GM18873 (cell line): ENCODE measurements around the gene MRPS18C.

Experiments
- ATAC-seq: cut with Tn5 transposase; IDR thresholded peaks from one replicate; pipeline ENCODE4 v1.9.1; 2021; ENCODE audit warnings: mild to moderate bottlenecking, moderate library complexity, moderate number of reproducible peaks; ENCODE audit not compliant: unreplicated experiment, low FRiP score

The MRPS18C gene

DNA sequence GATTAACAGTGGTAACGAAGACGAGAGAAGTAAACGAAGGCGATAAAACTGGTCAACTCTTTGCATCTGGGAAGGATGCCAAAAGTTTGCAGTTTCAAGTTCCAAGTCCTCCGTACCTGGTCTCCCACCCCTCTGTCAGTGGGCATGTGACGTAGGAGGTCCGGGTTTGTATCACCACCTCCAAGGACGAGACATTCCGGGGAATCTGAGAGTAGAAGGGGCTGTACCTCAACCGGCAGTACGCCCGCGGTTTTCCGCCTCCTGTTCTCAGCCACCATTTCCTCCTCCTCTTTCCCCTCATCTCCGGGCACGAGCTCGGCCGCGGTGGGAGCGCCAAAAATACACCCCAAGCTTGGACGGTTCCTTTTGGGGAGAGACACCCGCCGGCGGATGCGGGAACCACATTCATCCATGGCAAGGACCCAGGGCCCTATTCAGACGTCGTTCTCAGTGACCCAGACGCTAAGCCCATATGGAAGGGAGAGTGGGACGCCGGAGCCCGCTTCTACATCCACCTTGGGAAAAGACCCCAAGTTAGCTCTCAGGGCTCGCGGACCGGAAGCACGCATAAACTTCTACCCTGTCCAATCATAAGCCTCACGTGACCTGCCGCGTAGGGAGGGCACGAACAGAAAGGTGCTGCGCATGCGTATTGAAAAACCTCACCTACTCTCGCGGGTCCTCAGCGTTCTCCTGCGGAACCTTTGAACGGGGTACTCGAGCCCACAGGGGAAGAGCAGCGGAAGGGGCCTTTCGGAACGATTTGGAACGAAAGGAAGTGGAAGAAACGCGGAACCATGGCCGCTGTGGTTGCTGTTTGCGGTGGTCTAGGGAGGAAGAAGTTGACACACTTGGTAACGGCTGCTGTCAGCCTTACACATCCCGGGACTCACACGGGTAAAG, at the start of gene MRPS18C, which contains the start of gene HELQ:
Gene MRPS18C (plus strand): TSS at position 778 of the 903 bp plus-strand sequence. CDS start 20 bp downstream, at position 798.
Gene HELQ (minus strand): TSS at position 543 of the 903 bp plus-strand sequence. CDS start 130 bp downstream, at position 413.
- ATAC-seq: peak; percentile 93

DNA sequence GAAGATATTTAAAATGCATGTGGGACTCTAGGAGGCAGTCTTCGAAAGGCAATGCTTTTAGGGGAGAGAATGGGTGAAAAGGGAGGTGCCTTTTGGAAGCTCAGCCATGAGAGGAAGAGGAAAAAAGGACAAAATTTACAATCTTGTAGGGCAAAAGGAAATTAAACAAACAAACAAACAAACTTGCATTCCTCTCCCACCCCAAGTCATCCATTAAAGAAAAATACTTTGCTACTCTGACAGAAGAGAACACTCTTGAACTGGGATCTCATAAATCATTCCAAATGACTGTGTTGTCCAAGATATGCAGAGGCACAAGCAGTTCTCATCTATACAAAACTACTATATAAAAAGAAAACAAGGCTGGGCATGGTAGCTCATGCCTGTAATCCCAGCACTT, 47.0 kb upstream of the MRPS18C start:
- no peak for ATAC-seq

DNA sequence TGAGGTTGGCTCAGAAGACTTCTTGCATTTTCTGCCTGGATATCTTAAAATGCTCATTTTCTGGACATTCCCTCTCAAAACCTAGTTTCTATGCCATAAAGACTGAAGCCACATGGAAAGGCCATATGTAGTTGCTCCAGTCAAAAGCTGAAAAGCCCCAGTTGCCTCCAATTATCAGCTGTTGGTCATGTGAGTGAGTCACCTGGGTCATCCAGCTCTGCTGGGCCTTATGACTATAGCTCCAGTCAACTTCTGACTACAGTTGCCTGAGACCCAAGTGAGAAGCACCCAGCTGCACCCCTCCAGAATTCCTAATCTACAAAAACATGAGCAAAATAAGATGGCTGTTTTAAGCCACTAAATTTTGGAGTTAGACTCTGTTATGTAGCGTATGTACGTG, 42.2 kb upstream of the MRPS18C start:
- ATAC-seq: no peak

DNA sequence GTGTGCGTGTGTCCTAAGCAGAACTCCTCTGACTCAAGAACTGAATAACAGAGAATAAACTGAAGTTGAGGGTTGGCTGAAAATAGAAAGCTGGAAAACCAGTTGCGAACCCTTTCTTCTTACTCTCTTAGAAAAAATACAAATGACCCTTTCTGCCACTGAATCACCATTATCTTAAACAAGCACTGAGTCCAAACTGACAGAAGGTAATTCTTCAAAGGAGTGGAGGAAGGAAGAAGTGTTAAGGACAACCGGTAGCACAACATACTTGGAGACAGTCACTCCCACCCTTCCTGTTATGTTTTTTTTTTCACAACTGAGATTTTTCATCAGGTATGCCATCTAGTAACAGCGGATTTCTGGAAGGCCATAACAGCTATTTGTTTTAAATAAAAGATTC, 38.3 kb upstream of the MRPS18C start:
- ATAC-seq: no peak

- no peak for ATAC-seq
These were observed 37.6 kb upstream of the MRPS18C start for GRCh38 chr4:83418211-83418610.

DNA sequence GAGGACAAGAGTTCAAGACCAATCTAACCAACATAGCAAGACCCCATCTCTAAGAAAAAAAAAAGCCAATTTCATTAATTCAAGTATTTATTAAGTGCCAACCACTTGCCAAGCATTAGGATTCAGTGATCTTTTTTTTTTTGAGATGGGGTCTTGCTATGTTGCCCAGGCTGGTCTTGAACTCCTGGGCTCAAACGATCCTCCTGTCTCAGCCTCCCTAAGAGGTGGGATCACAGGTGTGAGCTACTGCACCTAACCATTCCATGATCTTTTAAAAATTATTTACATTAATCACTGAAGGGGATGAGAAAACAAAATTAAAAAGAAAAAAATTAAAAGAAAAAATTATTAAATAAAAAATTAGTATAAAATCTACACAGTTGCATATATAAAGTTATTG, 24.7 kb upstream of the MRPS18C start:
- no peak for ATAC-seq

GRCh38 chr4:83436680-83437079, 19.2 kb upstream of the MRPS18C start:
- no peak for ATAC-seq

- ATAC-seq: no peak
These were observed 17.1 kb upstream of the MRPS18C start for GRCh38 chr4:83438719-83439118.

DNA sequence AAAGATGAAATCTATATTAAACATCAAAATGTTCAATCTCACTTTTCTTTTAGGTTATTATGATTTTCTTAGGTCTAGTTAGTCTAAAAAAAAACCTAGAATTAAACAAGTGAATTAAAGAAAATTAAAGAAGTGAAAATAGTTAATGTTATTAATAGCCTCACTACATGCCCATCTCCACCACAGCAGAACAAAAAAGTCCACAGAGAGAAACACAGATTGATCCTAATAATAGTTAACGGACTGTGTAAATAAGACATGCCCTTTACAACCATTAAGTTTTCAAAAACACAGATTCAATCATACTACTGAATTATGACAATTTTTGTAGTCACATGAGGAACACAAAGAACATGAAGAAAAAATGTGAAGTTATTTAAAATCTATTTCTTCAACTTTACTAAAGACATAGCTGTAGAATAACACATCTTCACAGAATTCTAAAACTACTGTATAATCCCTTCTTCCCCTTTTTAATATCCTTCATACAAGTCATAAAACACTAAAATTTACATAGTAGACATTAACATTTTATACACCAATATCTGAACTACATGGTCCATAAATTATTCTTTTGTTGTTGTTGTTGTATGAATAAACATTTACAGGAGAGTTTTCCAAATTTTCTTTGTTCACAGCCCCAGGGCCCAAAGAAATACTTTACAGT, 15.6 kb upstream of the MRPS18C start:
- ATAC-seq: no peak

DNA sequence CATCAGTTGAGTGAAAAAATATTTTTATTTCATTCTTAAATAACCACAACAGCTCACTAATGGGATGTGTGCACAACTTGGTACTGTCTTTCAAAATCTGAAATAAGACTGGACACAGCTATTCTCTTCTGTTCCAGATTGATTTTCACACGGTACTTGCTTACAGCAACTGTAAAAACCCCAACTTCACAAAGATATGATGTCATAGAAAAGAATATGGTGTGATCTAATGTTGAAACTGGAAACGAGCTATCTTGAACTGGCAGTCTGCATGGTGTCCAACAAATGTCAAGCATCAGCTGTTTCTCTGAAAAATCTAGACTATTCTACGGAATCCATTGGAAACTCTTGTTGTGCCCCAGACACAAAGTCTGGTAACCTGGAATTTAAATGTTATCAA, 15.0 kb upstream of the MRPS18C start:
- ATAC-seq: no peak

DNA sequence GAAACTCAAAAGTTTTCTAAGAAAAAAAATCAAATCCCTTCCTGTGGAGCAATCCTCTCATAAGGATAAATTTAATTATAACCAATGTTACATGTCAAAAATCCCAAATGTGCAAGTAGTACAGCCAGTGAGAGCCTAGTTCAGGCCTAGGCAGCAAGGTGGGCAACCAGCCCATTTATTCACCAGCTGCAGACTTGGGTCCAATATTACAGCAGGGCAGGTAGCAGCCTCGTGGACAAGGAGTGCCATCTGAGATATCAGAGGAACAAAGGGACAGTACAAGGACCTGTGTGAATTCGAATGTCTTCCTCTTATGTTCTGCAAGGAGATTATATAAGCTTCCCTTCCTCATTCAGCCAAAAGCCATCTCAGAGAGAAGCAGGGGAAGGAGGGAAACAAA, 6.8 kb upstream of the MRPS18C start:
- ATAC-seq: no peak

- no peak for ATAC-seq
These were observed 1.2 kb upstream of the MRPS18C start for GRCh38 chr4:83454686-83455085.

DNA sequence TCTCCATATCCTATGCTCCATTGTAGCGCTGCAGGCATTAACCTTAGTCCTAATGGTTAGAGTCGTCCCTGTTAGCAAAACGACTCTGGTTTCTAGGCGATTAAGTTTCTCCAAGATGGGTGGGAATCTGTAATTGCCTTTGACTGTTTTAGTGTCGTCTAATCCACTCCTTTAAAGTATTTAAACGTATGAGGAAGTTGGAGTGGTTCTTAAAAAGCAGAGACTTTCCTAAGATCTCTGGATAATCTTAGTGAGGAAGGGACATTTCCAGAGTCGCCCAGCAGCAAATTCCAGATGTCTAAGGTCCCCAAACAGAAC, 285 bp downstream of the MRPS18C start:
- ATAC-seq: no peak

DNA sequence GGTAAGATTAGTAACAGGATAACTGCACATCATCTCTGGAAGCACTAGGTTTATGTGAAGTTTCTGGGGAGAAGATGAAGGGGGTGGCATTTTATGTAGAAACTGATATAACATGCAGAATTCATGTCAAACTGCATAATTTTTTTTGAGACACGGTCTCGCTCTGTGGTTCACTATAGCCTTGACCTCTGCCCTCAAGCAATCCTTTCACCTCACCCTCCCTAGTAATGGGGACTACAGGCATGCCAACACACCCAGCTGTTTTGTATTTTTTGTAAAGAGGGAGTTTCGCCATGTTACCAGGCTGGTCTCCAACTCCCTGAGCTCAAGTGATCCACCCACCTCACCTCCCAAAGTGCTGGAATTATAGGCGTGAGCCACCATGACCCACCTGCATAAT, 17.6 kb downstream of the MRPS18C start:
- ATAC-seq: no peak

DNA sequence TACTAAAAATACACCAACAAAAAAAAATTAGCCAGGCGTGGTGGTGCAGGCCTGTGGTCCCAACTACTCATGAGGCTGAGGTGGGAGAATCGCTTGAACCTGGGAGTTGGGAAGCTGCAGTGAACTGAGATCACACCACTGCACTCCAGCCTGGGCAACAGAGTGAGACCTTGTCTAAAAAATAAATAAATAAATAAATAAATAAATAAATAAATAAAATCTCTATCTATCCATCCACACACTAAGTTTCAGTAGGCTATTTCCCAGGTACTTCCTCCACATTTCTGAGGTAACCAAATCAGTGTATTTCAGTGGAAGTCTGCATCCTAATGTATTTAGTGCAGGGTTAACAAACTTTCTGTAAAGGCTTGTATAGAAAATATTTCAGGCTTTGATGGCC, 18.1 kb downstream of the MRPS18C start:
- no peak for ATAC-seq

DNA sequence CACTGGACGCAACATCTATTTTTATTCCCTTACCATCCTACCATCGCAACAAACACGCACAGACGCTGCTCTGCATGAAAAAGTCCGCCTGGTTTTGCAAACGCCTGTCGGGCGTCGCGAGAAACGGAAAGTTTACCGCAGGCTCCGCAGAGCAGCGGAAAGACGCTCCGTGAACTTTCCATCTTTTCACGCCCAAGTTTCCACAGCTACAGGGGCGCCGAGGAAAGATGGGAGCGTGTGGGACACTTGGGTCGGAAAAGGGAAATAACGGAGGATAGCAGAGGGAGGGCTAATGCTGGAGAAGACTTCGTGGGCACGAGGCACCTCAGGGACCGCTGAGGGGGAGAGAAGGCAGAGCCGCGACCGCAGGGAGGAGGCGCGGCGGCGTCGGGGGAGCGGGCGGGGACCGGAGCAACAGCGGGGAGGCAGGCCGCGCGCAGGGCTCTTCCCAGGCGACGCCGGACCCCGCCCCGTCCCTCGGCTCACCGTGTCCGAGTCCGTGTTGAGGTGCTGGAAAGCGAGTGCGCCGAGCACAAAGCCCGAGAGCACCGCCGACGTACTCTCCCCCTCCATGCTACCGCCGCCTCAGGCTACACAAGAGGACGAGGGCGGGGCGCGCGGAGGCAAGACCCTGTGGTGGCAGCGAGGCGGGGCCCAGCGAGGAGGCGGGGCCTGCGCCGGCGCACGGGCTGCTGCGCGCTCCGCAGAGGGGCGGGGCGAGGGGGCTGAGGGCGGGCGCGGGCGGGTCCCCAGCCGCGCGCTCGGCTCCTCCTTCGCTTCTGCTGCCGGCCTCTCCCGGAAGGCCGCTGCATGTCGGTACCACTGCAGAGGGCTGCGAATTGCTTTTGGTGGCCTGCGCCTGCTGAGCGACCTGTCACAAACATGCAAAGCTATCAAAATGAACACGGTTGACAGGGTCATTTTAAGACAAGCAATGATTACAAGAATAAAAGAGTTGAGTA, 28.9 kb downstream of the MRPS18C start, which contains the start of gene ABRAXAS1:
Gene ABRAXAS1 (minus strand): TSS at position 601 of the 962 bp plus-strand sequence. CDS start 28 bp downstream, at position 573.
- ATAC-seq: peak; percentile 95

DNA sequence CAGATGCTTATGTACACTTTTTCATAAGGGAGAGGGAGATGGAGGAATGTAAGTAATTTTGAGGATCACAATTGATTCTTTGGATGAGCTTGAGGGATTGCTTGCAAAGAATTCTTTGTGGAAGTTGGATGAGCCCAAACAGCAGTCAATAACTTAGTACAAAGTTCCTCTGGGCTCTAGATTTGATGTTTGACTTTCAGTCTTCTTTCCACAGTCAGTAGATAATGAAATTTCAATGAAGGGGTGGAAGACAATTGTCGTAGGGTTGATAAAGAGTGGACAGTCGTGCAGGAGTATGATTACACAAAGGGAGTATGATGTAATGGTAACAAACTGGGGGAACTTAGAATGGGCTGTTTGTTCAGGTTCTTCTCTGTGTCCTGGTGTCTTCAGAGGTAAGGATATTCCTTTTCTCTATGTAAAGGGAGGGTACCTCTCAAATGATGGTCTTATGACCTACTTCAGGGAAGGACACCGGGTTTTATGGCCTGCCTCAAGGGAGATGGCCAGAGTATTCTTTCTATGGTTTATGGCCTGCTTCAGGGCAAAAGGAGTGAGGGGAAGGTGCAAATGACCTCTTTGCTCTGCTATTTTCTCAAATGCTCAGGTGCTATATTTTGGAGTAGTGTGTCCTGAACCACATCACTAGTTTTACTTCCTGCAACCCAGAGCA, 30.7 kb downstream of the MRPS18C start:
- no peak for ATAC-seq

DNA sequence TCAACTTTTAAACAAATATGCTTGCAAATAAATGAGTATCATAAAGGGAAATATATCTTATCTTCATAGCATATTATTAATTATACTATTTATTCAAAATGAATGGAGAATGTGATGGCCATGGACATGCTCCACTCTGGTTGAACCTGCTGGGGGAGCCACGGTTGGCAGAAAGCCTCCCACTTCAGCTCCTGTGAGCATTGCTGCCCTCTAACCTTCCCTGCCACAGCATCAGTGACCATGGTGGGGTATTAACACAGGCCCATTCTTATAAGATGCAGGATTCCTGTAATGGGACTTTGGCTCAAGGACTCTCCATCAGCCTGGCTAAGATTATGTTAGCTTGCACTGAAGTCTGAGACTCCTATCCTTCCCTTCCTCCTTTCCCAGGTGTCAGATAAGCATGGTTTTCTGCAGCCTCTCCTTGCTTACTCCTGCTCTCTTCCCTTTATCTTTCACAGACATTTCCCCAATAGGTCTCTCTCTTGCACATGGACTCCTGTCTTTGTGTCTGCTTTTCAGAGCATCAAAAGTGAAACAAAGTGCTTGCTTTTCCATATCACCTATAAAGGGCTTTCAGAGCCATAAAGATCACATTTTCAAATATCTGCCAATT, 34.0 kb downstream of the MRPS18C start:
- no peak for ATAC-seq

DNA sequence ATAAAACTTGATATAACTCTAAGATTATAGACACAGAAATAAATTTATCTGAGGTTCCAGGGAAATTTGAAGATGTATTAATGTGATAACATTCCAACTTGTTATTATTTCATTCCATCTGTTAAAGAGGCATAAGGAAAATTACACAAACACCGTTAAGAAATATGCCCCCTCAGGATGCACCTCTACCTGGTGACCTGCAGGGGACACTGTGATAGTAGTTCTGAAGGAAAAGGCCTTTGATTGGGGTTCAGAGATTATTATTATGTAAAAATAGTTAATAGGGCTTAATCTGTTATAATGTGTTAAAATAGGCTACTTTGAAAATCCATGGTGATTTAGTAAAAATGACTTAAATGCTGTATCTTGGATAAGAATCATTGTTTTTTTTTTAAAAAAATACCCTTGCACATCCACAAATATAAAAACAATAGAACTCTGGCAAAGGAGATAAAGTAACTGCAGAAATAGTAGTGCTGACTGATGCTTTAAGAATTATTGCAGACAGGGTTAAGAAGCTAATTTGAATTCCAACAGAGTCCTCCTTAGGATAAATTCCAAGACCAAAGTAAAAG, 35.1 kb downstream of the MRPS18C start:
- ATAC-seq: no peak
